MCF 10A (cell line): Measurements from ENCODE around the gene GGT6. TPM values are rescaled to one million over a fixed set of nuclear protein-coding genes. Genes with fewer than 3 reads are reported as not detected.

Source experiments
- BruUV-seq: library from RNA; stranded (reverse); fragments of 400-500 nt; replicated peaks from 2 replicates; lab custom pipeline; 2021; lab: Mats Ljungman, UMichigan
- CTCF ChIA-PET: fragments of 300-600 bp; sonication (Branson Sonifier 250); formaldehyde crosslinking; extraction: SDS; loops from one replicate; lab custom pipeline; 2021; ENCODE audit warnings: antibody characterized with exemption, inconsistent platforms; lab: Yijun Ruan, JAX
- POLR2A ChIA-PET: fragments of 300-600, 350-650 bp; sonication (Branson Sonifier 250); formaldehyde crosslinking; extraction: SDS; loops from one replicate; lab custom pipeline; 2020; ENCODE audit warnings: antibody characterized with exemption, inconsistent platforms; lab: Yijun Ruan, JAX
- DNase-seq: peaks from one replicate; pipeline ENCODE4 v3.0.0-alpha.2; 2018; ENCODE audit not compliant: unreplicated experiment
- H3K27ac Mint-ChIP-seq: one replicate; pipeline ENCODE4 v1.8.0; 2022; ENCODE audit warnings: mild to moderate bottlenecking, low read depth, mixed read lengths; ENCODE audit not compliant: unreplicated experiment
- H3K27me3 Mint-ChIP-seq: one replicate; pipeline ENCODE4 v1.8.0; 2022; ENCODE audit warnings: mixed read lengths; ENCODE audit not compliant: insufficient read depth, unreplicated experiment
- H3K36me3 Mint-ChIP-seq: one replicate; pipeline ENCODE4 v1.8.0; 2022; ENCODE audit warnings: mild to moderate bottlenecking, moderate library complexity, mixed read lengths; ENCODE audit not compliant: insufficient read depth, unreplicated experiment
- H3K4me1 Mint-ChIP-seq: one replicate; pipeline ENCODE4 v1.8.0; 2022; ENCODE audit warnings: mixed read lengths; ENCODE audit not compliant: insufficient read depth, unreplicated experiment
- H3K4me3 Mint-ChIP-seq: one replicate; pipeline ENCODE4 v1.8.0; 2022; ENCODE audit warnings: mild to moderate bottlenecking, moderate library complexity, mixed read lengths; ENCODE audit not compliant: unreplicated experiment
- H3K9me3 Mint-ChIP-seq: one replicate; pipeline ENCODE4 v1.8.0; 2022; ENCODE audit warnings: mixed read lengths; ENCODE audit not compliant: unreplicated experiment
- intact Hi-C: fragments of 100-400 bp; cut with micrococcal nuclease; formaldehyde crosslinking; loops from 2 replicates; pipeline ENCODE4 v1.14.1; 2022
- total RNA-seq: library from RNA; stranded (reverse); gene quantifications from 2 replicates; pipeline ENCODE4 v1.2.3, GENCODE V29; 2022
- TF ChIP-seq, protein P1 (sequence below): fragments of 200-600 bp; IDR thresholded peaks from one replicate; pipeline ENCODE4 v1.8.0; 2022; ENCODE audit warnings: antibody characterized with exemption, mild to moderate bottlenecking; ENCODE audit not compliant: unreplicated experiment

The GGT6 gene
- total RNA-seq, 1 experiment from 2014 or later = not detected

DNA sequence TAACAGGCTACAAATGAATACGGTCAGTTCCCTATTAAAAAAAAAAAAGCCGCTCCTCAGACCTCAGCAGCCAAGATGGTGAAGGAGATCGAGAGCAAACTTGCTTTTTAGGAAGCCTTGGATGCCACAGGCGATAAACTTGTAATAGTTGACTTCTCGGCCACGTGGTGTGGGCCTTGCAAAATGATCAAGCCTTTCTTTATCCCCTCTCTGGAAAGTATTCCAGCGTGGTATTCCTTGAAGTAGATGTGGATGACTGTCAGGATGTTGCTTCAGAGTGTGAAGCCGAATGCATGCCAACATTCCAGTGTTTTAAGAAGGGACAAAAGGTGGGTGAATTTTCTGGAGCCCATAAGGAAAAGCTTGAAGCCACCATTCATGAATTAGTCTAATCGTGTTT lies 11.8 kb upstream of the GGT6 start:
- Mint-ChIP-seq H3K27ac (no peak overlapping the region), H3K4me3 (no peak overlapping the region), H3K4me1 (no peaks in the 10 kb centered on the region), H3K36me3 (no peaks in the 10 kb centered on the region), H3K9me3 (no peaks in the 10 kb centered on the region), H3K27me3 (no peaks in the 10 kb centered on the region)
- no peak for DNase-seq
- TF ChIP-seq, protein P1, sequence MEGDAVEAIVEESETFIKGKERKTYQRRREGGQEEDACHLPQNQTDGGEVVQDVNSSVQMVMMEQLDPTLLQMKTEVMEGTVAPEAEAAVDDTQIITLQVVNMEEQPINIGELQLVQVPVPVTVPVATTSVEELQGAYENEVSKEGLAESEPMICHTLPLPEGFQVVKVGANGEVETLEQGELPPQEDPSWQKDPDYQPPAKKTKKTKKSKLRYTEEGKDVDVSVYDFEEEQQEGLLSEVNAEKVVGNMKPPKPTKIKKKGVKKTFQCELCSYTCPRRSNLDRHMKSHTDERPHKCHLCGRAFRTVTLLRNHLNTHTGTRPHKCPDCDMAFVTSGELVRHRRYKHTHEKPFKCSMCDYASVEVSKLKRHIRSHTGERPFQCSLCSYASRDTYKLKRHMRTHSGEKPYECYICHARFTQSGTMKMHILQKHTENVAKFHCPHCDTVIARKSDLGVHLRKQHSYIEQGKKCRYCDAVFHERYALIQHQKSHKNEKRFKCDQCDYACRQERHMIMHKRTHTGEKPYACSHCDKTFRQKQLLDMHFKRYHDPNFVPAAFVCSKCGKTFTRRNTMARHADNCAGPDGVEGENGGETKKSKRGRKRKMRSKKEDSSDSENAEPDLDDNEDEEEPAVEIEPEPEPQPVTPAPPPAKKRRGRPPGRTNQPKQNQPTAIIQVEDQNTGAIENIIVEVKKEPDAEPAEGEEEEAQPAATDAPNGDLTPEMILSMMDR = no peak
- intact Hi-C loops = no loop called here
- CTCF ChIA-PET = no interaction called here
- BruUV-seq = no TSS peak
- POLR2A ChIA-PET = interaction anchor here (0.7 kb wide), 1 partner anchor 12 kb away, joined by 3 read pairs; no protein-coding TSS in a partner anchor

GRCh38 chr17:4569591-4569990 lies 9.2 kb upstream of the GGT6 start:
- no TSS peak for BruUV-seq
- ChIA-PET CTCF (interaction anchor here (0.6 to 6.8 kb wide), 4 partner anchors 17 to 78 kb away, joined by 3 to 191 read pairs (median 4); no protein-coding TSS in a partner anchor), POLR2A (no interaction called here)
- Mint-ChIP-seq H3K9me3 (no peaks in the 10 kb centered on the region), H3K27ac (no peak overlapping the region), H3K27me3 (no peaks in the 10 kb centered on the region), H3K4me3 (no peak overlapping the region), H3K36me3 (no peaks in the 10 kb centered on the region), H3K4me1 (peaks cover 4% of the 10 kb centered on the region)
- intact Hi-C loops = loop anchor here (5.0 to 10.0 kb wide), 2 partner anchors 333 to 495 kb away; partner anchors contain the start of gene CHRNE
- no peak for DNase-seq
- TF ChIP-seq, protein P1 = no peak

GRCh38 chr17:4566785-4567184 lies 6.4 kb upstream of the GGT6 start:
- POLR2A ChIA-PET = interaction anchor here (0.7 to 2.8 kb wide), 5 partner anchors 11 to 230 kb away, joined by 3 to 11 read pairs (median 4); partner anchors contain the start of gene MYBBP1A
- BruUV-seq = no TSS peak
- H3K27ac Mint-ChIP-seq = no peak overlapping the region
- intact Hi-C loops = loop anchor here (1.0 to 10.0 kb wide), 3 partner anchors 60 to 498 kb away; partner anchors contain the start of gene CHRNE
- H3K36me3 Mint-ChIP-seq = no peaks in the 10 kb centered on the region
- no peaks in the 10 kb centered on the region for H3K9me3 Mint-ChIP-seq
- peak; percentile 75 for DNase-seq
- peaks cover 14% of the 10 kb centered on the region for H3K4me1 Mint-ChIP-seq
- no peak overlapping the region for H3K4me3 Mint-ChIP-seq
- no peaks in the 10 kb centered on the region for H3K27me3 Mint-ChIP-seq
- CTCF ChIA-PET = interaction anchor here (0.6 to 6.8 kb wide), 41 partner anchors 9 to 537 kb away, joined by 3 to 191 read pairs (median 4); partner anchors contain the start of gene GLTPD2
- TF ChIP-seq, protein P1 = peak; percentile 58

DNA sequence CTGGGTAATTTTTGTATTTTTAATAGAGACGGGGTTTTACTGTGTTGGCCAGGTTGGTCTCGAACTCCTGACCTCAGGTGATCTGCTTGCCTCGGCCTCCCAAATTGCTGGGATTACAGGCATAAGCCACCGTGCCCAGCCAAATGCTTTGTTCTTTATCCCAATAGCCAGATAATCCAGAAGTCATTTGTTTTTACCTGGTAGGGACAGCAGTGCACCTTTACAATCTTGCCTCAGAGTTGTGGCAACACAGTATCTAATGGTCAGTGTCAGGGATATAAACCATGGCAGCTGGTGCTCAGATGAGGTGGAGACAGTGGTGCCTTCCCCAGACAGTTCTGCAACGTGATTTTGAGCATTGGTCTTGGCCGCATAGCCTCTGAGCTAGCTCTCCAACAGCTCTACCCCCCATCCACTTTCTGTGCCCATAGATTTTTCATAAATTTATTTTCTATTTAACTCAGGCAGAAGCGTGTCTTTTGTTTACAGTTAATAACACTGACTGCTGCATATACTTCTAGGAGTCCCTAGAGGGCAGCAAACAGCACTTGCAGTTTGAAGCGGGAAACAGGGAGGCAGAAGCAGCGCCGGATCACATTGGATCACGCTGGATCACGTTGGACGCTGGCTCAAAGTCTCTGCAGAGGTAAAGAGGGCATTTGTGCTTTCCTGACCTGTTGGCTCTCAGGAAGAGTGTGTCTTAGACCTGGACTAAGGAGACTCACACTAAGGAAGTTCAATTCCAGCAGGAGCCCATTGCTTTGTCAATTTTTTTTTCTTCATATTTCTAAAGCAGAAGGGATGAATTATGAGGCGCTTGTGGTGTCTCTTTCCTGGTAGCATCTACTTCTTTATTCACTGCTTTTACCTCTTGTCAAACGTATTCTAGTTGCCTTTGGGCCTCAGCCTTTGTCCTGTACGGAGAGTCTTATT lies 5.1 kb upstream of the GGT6 start:
- no peak overlapping the region for H3K4me3 Mint-ChIP-seq
- intact Hi-C loops = loop anchor here (1.0 to 10.0 kb wide), 4 partner anchors 61 to 499 kb away; partner anchors contain the start of gene CHRNE
- BruUV-seq = no TSS peak
- CTCF ChIA-PET = interaction anchor here (0.6 to 6.8 kb wide), 32 partner anchors 8 to 1837 kb away, joined by 3 to 191 read pairs (median 4); partner anchors contain the start of gene MYBBP1A
- peak; percentile 84 for DNase-seq
- TF ChIP-seq, protein P1 = peak; percentile 79
- H3K36me3 Mint-ChIP-seq = no peaks in the 10 kb centered on the region
- H3K27me3 Mint-ChIP-seq = no peaks in the 10 kb centered on the region
- H3K27ac Mint-ChIP-seq = peak overlapping the region; percentile 44
- no peaks in the 10 kb centered on the region for H3K9me3 Mint-ChIP-seq
- POLR2A ChIA-PET = interaction anchor here (0.5 to 2.8 kb wide), 3 partner anchors 10 to 881 kb away, joined by 3 to 11 read pairs (median 4); partner anchors contain the start of gene MYBBP1A
- peaks cover 14% of the 10 kb centered on the region for H3K4me1 Mint-ChIP-seq
